Stimulated activated naive CD8-positive, alpha-beta T cell treated with anti-CD3 and anti-CD28 coated beads, Interleukin-15, Interleukin-2, amounts not matched to agents 100 ng/mL and 50 ng/mL, for 24 hours (primary cell): ENCODE data around the gene COL4A6.

Experiments used
- H3K27ac Mint-ChIP-seq: one replicate; pipeline ENCODE4 v1.8.0; 2021; ENCODE audit warnings: mild to moderate bottlenecking, mixed read lengths
- H3K27me3 Mint-ChIP-seq: one replicate; pipeline ENCODE4 v1.8.0; 2021; ENCODE audit warnings: mixed read lengths
- H3K36me3 Mint-ChIP-seq: one replicate; pipeline ENCODE4 v1.8.0; 2021; ENCODE audit warnings: low read depth, mixed read lengths
- H3K4me1 Mint-ChIP-seq: one replicate; pipeline ENCODE4 v1.8.0; 2021; ENCODE audit warnings: low read depth, mixed read lengths
- H3K4me3 Mint-ChIP-seq: one replicate; pipeline ENCODE4 v1.8.0; 2021; ENCODE audit warnings: mild to moderate bottlenecking, mixed read lengths
- H3K9me3 Mint-ChIP-seq: one replicate; pipeline ENCODE4 v1.8.0; 2021; ENCODE audit warnings: mixed read lengths

COL4A6 gene

DNA sequence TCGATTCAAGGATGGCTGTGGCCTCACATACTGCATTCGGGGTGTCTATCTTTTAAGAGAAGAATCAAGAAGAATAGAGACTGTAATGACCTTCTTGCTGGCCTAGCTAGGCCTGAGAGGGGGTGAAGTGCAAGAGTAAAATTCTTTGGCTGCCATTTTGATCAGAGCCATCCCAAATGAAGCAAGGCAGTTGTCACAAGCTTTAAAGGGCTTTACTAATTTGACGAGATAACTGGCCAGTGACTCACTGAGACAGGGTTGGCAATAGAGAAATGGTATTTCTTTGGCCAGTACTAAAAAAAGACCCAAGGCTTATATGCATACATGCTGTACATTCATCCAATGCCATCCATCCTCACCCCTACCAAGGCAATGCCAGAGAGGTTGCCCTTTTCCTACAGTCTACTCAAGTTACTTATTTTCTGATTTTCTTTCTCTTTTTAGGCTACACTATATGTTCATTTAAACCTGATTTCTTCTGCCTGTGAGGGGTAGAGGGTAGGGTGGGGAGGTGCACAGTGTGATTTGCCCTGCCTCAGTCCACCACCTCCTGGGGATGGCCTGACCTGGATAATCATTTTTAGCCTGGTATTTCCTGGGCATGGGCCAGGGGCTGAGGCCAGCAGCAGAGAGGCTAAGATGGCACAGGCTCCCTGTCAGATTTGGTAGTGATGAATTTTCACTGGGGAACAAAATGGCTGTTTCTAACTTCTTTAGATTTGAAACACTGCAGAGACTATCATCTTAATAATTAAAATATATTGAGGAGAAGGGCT is 314.4 kb downstream of the COL4A6 start:
- Mint-ChIP-seq H3K27ac (no peak overlapping the region), H3K4me3 (no peak overlapping the region), H3K27me3 (no peaks in the 10 kb centered on the region), H3K4me1 (no peaks in the 10 kb centered on the region), H3K9me3 (no peaks in the 10 kb centered on the region), H3K36me3 (peaks cover 8% of the 10 kb centered on the region)

DNA sequence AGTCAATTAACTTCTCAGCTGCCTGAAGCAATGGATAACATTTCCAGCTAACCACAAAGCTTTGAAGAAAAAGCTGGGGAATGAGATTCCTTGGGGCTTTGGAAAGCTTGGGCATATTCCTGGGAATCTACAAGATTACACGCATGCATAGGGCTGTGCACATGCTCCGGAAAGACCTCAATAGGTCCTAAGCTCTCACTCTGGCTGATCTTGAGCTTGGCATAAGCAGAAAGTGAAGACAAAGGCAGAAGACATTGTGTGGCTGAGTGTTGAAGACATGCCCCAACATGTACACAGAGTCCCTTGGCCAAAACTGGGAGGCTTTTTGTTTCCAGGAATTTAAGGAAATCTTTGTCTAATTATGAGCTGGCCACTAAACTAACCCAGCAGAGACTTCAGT is 315.5 kb downstream of the COL4A6 start:
- Mint-ChIP-seq H3K27ac (no peak overlapping the region), H3K27me3 (no peaks in the 10 kb centered on the region), H3K4me1 (no peaks in the 10 kb centered on the region), H3K4me3 (no peak overlapping the region), H3K9me3 (no peaks in the 10 kb centered on the region), H3K36me3 (peaks cover 4% of the 10 kb centered on the region)

DNA sequence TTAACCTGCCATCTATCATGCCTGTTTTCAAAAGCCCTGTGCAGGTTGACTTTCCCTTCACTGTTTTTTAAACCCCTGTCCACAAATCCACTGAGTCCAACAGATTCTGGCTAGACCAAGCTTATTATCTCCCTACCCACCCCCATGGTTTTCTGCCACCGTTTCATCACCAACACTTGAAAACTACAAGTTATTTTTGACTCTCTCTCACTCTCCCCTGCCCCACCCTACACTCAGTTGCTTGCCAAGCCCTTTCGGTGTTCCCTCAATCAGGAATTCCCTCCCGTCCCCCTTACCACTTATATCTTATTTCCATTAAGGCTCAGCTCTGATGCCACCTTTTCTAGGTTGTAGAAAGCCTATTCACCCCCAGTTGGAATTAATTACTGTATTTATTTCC is 316.9 kb downstream of the COL4A6 start:
- no peak overlapping the region for H3K27ac Mint-ChIP-seq
- H3K27me3 Mint-ChIP-seq, result no peaks in the 10 kb centered on the region
- no peak overlapping the region for H3K4me3 Mint-ChIP-seq
- no peaks in the 10 kb centered on the region for H3K4me1 Mint-ChIP-seq
- no peaks in the 10 kb centered on the region for H3K36me3 Mint-ChIP-seq
- H3K9me3 Mint-ChIP-seq, result no peaks in the 10 kb centered on the region

DNA sequence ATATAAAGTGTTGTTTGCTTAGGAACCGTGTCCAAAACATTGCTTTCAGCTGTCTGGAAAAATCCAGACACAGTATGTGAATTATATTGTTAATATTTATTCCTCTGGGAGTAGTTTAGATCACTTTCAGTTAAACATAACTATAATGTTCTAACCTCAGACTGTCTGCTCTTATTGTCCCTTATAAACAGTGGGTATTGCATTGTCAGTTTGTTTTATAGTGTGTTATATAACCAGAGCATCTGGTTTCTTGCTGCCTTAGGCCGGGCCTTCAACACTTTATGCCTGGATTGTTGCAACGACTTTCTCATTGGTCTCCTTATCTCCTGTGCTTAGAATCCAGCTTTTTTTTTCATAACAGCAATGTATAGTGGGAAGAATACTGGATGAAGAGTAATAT is 320.2 kb downstream of the COL4A6 start:
- Mint-ChIP-seq H3K4me3 (no peak overlapping the region), H3K9me3 (no peaks in the 10 kb centered on the region), H3K27me3 (no peaks in the 10 kb centered on the region), H3K36me3 (peaks cover 4% of the 10 kb centered on the region), H3K4me1 (peaks cover 7% of the 10 kb centered on the region), H3K27ac (no peak overlapping the region)

DNA sequence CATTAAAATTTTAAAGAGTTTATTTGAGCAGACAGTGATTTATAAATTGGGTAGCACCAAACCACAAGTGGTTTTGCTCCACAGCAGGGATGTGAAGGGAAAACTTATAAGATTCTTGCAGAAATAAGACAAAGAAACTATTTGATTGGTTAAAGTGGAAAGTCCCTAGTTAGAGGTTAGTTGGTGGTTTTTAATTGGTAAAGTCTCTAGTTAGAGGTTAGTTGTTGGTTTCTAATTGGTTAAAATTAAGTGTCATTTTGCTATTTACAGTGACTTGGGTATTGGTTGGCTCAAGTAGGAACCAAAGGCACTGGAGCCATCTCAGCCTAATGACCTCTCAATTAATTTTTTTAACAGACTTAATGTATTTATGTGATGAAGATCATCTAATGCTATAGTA is 323.7 kb downstream of the COL4A6 start:
- Mint-ChIP-seq H3K36me3 (peaks cover 4% of the 10 kb centered on the region), H3K4me3 (no peak overlapping the region), H3K27ac (no peak overlapping the region), H3K9me3 (no peaks in the 10 kb centered on the region), H3K27me3 (no peaks in the 10 kb centered on the region), H3K4me1 (peaks cover 7% of the 10 kb centered on the region)
